Ishikawa (cell line): ENCODE measurements around the gene DLX4.
A peak's percentile ranks its signal among the peaks of the same experiment; 100 is the strongest.

ENCODE experiments used
- CEBPB ChIP-seq: IDR thresholded peaks from 2 replicates; pipeline ENCODE4 v1.6.1; 2012
- CREB1 ChIP-seq: IDR thresholded peaks from 2 replicates; pipeline ENCODE4 v1.6.1; 2012; ENCODE audit warnings: low read depth
- EGR1 ChIP-seq: IDR thresholded peaks from 2 replicates; pipeline ENCODE4 v1.6.1; 2012
- EP300 ChIP-seq: IDR thresholded peaks from 2 replicates; pipeline ENCODE4 v1.6.1; 2012; ENCODE audit warnings: borderline replicate concordance
- FOXM1 ChIP-seq: IDR thresholded peaks from 2 replicates; pipeline ENCODE4 v1.6.1; 2012; ENCODE audit warnings: low read depth, borderline replicate concordance
- NFIC ChIP-seq: IDR thresholded peaks from 2 replicates; pipeline ENCODE4 v1.6.1; 2012
- RAD21 ChIP-seq: IDR thresholded peaks from 2 replicates; pipeline ENCODE4 v1.6.1; 2012; ENCODE audit warnings: low read depth
- TAF1 ChIP-seq: IDR thresholded peaks from 2 replicates; pipeline ENCODE4 v1.6.1; 2012; ENCODE audit warnings: low read depth, mild to moderate bottlenecking
- TCF12 ChIP-seq: IDR thresholded peaks from 2 replicates; pipeline ENCODE4 v1.6.1; 2012; ENCODE audit warnings: low read depth
- TEAD4 ChIP-seq: IDR thresholded peaks from 2 replicates; pipeline ENCODE4 v1.6.1; 2012
- YY1 ChIP-seq: IDR thresholded peaks from 2 replicates; pipeline ENCODE4 v1.6.1; 2012; ENCODE audit warnings: low read depth
- ZBTB7A ChIP-seq: IDR thresholded peaks from 2 replicates; pipeline ENCODE4 v1.6.1; 2012; ENCODE audit warnings: low read depth
- TF ChIP-seq, protein P1 (sequence below): IDR thresholded peaks from 2 replicates; pipeline ENCODE4 v1.6.1; 2012; ENCODE audit warnings: low read depth, mild to moderate bottlenecking
- TF ChIP-seq, protein P2 (sequence below): IDR thresholded peaks from 2 replicates; pipeline ENCODE4 v1.6.1; 2012
- TF ChIP-seq, protein P3 (sequence below): IDR thresholded peaks from 2 replicates; pipeline ENCODE4 v1.6.1; 2012

Gene DLX4

DNA sequence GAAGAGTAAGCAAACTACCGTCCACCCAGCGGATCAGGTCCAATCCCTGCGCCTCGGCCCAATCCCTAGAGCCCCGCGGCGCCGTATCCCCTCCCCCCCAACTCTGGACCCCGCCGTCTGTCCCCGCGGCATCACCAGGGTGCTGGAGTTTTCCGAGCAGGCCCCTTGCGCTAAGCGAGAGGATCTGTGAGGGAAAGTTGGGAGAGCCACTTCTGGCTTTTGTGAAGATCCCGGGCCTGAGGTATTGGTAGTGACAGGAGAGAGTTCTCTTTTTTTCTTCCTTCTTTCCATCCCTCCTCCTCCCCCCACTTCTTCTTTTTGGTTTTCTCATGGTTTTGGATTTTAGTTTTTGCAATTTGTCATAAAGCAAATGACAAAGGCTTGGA is 3.5 kb upstream of the DLX4 start:
- TF ChIP-seq, protein P1, sequence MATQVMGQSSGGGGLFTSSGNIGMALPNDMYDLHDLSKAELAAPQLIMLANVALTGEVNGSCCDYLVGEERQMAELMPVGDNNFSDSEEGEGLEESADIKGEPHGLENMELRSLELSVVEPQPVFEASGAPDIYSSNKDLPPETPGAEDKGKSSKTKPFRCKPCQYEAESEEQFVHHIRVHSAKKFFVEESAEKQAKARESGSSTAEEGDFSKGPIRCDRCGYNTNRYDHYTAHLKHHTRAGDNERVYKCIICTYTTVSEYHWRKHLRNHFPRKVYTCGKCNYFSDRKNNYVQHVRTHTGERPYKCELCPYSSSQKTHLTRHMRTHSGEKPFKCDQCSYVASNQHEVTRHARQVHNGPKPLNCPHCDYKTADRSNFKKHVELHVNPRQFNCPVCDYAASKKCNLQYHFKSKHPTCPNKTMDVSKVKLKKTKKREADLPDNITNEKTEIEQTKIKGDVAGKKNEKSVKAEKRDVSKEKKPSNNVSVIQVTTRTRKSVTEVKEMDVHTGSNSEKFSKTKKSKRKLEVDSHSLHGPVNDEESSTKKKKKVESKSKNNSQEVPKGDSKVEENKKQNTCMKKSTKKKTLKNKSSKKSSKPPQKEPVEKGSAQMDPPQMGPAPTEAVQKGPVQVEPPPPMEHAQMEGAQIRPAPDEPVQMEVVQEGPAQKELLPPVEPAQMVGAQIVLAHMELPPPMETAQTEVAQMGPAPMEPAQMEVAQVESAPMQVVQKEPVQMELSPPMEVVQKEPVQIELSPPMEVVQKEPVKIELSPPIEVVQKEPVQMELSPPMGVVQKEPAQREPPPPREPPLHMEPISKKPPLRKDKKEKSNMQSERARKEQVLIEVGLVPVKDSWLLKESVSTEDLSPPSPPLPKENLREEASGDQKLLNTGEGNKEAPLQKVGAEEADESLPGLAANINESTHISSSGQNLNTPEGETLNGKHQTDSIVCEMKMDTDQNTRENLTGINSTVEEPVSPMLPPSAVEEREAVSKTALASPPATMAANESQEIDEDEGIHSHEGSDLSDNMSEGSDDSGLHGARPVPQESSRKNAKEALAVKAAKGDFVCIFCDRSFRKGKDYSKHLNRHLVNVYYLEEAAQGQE: no peak
- no peak for TF ChIP-seq RAD21

DNA sequence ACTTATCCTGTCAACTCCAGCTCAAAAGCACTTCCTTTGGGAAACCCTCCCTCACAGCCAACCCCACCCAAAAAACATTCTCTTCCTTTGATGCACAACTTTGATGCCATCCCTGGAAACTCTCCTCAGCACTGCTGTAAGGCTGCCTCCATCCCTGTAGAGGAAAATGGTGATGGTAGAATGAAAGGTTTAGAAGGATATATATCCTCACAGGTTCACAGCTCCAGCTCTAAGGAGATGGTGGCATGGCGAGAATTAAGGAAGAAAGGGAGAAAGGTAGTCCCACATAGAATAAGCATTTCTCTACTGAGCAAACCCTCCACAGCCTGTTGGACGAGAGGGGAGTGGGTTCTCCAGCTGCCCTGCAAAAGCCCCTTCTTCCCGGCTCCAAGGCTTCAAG is 2.2 kb upstream of the DLX4 start:
- TF ChIP-seq NFIC (no peak), TEAD4 (no peak), YY1 (no peak), CREB1 (no peak), EGR1 (no peak)
- TF ChIP-seq, protein P1: no peak

DNA sequence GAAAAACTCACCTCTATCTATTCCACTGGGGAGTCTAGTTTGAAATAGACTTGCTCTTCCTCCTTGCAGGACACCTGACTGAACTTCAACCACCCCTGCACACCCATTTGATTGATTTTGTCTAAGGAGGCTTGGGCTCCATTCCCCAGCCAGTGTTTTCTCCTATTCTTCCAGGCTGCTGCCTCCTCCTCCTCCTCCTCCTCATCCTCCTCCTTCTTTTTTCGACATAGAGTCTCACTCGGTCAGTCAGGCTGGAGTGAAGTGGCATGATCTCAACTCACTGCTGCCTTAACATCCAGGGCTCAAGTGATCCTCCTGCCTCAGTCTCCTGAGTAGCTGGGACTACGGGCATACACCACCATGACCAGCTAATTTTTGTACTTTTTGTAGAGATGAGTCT is 1.8 kb upstream of the DLX4 start:
- TF ChIP-seq YY1 (no peak), EGR1 (no peak), RAD21 (no peak), TEAD4 (no peak)
- TF ChIP-seq, protein P1: no peak

DNA sequence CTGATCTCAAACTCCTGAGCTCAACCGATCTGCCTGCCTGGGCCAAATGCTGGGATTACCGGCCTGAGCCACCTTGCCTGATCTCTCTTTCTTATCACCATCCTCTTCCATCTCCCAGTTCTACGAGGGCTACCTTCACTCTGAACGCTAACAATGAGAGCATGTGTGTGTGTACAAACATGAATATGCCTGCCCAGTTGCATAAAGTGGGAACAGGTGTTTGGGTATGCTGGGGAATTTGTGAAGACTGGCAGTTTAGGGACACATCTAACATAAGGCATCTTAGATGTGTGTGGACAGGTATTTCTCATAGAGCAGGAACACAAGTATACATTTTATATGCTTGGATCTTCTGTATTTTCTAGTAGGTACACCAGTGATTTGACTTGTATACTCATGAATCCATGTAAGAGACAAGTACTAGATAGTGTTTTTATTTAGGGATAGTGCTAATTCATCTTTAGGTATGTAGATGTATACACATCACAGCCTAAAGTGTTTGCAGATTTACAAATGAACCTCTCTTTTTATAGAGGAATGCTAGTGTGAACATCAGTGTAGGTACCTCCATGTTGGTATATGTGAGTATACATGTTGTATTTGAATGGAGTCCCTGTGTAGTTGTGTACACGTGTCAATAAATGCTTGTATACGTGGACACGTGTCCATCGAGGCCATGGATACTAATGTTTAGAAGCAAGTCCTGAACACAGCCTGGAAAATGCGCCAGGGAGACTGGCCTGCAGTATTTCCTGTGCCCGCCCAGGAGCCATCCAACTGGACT is 1.2 kb upstream of the DLX4 start:
- no peak for TF ChIP-seq TAF1
- TF ChIP-seq, protein P2, sequence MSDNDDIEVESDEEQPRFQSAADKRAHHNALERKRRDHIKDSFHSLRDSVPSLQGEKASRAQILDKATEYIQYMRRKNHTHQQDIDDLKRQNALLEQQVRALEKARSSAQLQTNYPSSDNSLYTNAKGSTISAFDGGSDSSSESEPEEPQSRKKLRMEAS: 0 out of 2 replicates have a peak, but pooled peaks have one; percentile 7

DNA sequence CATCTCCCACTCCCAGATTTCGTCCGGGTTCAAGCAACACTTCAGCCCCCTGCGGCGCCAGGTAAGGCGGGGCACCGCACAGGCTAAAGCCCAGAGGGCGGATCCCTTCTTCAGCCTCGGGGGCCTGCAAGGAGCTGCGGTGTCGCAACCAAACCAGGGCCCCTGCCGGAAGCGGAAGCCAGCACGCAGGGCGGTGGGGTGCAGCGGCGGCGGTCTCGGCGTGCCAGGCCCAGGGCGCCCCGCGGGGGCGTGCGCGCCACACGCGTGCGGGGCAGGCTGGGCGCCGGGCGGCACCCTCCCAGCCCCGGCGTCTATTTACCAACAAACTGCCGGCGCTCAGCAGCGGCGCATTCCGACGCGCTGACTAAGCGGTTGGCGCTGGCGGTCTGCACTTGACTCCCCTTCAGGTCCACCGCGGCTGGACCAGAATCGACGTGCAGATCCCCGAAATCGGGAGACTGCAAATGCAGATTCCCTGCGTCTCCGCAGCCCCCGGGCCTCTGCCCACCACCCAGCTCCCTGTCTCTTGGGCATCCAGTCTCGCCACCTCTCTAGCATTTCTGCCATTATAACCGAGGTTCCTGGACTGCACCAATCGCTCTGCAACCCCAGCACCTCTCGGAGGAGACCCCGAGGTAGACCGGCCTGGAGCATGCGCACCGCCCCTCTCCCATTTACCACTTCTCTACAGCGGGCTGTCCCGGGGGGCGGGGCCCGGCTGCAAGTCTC is 421 bp upstream of the DLX4 start:
- TF ChIP-seq EGR1 (peak; percentile 39; the same call in 1 of the 2 replicates), YY1 (no peak), EP300 (no peak), NFIC (peak; percentile 23; the same call in 1 of the 2 replicates), CEBPB (peak; percentile 95), RAD21 (no peak; the same call in 1 of the 2 replicates), CREB1 (no peak), TEAD4 (peak; percentile 86), FOXM1 (no peak), ZBTB7A (peak; percentile 69; the same call in 1 of the 2 replicates), TAF1 (no peak), TCF12 (peak; percentile 12; the same call in 1 of the 2 replicates)
- TF ChIP-seq, protein P3, sequence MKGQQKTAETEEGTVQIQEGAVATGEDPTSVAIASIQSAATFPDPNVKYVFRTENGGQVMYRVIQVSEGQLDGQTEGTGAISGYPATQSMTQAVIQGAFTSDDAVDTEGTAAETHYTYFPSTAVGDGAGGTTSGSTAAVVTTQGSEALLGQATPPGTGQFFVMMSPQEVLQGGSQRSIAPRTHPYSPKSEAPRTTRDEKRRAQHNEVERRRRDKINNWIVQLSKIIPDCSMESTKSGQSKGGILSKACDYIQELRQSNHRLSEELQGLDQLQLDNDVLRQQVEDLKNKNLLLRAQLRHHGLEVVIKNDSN: no peak
- TF ChIP-seq, protein P1: no peak
- TF ChIP-seq, protein P2: peak; percentile 50; the same call in 1 of the 2 replicates
